HepG2 (cell line): ENCODE data around the gene ZNRF3. TPM values are rescaled to one million over a fixed set of nuclear protein-coding genes. Genes with fewer than 3 reads are reported as not detected.
A peak's percentile ranks its signal among the peaks of the same experiment; 100 is the strongest.

Experiments used
- AFF4 ChIP-seq: sonication (generic); formaldehyde crosslinking; IDR thresholded peaks from 2 replicates; pipeline ENCODE4 v1.4.0; 2020; ENCODE audit warnings: missing genetic modification reagents
- ARID4A ChIP-seq: sonication (generic); formaldehyde crosslinking; IDR thresholded peaks from 2 replicates; pipeline ENCODE4 v1.5.0; 2020; ENCODE audit warnings: mild to moderate bottlenecking, missing genetic modification reagents, borderline replicate concordance
- FOXK1 ChIP-seq: sonication (generic); formaldehyde crosslinking; IDR thresholded peaks from 2 replicates; pipeline ENCODE4 v1.4.0; 2020; ENCODE audit warnings: low read depth, missing genetic modification reagents, borderline replicate concordance
- NFKBIZ ChIP-seq: IDR thresholded peaks from 2 replicates; pipeline ENCODE4 v1.6.1; 2018; ENCODE audit warnings: missing genetic modification reagents, missing compliant biosample characterization
- NPAS2 ChIP-seq: sonication (generic); formaldehyde crosslinking; IDR thresholded peaks from 2 replicates; pipeline ENCODE4 v1.8.0; 2022; ENCODE audit warnings: mild to moderate bottlenecking, missing genetic modification reagents, borderline replicate concordance
- PAXIP1 ChIP-seq: sonication (generic); formaldehyde crosslinking; conservative IDR thresholded peaks from 2 replicates; pipeline ENCODE4 v1.4.0; 2020; ENCODE audit warnings: mild to moderate bottlenecking, missing genetic modification reagents, moderate library complexity
- PITX1 ChIP-seq: sonication (generic); formaldehyde crosslinking; IDR thresholded peaks from 2 replicates; pipeline ENCODE4 v1.5.1; 2020; ENCODE audit warnings: mild to moderate bottlenecking, missing genetic modification reagents
- SSRP1 ChIP-seq: IDR thresholded peaks from 2 replicates; pipeline ENCODE4 v1.6.1; 2016; ENCODE audit warnings: control low read depth
- ZBTB14 ChIP-seq: sonication (generic); formaldehyde crosslinking; IDR thresholded peaks from 2 replicates; pipeline ENCODE4 v1.4.0; 2020; ENCODE audit warnings: missing genetic modification reagents
- ZBTB20 ChIP-seq: sonication (generic); formaldehyde crosslinking; IDR thresholded peaks from 2 replicates; pipeline ENCODE4 v1.8.1; 2023; ENCODE audit warnings: missing genetic modification reagents, low read depth, mild to moderate bottlenecking, borderline replicate concordance
- ZNF253 ChIP-seq: sonication (generic); formaldehyde crosslinking; IDR thresholded peaks from 2 replicates; pipeline ENCODE4 v1.8.0; 2022; ENCODE audit warnings: mild to moderate bottlenecking, missing genetic modification reagents, borderline replicate concordance
- ZNF710 ChIP-seq: sonication (generic); formaldehyde crosslinking; IDR thresholded peaks from 2 replicates; pipeline ENCODE4 v1.5.0; 2020; ENCODE audit warnings: mild to moderate bottlenecking, missing genetic modification reagents, borderline replicate concordance
- ZSCAN9 ChIP-seq: IDR thresholded peaks from 2 replicates; pipeline ENCODE4 v1.6.1; 2016; ENCODE audit warnings: borderline replicate concordance
- polyA plus RNA-seq, 8 experiments: library from polyadenylated mRNA; depleted of rRNA in 3 of 8; stranded (reverse) in 7 of 8; unstranded in 1 of 8; fragments of >200 nt; fragmentation: Illumina TruSeq in 4 of 8; extraction: Trizol in 4 of 8; gene quantifications; 2 replicates each; pipeline versions ENCODE4 v1.2.1 to v1.2.3, GENCODE V29; 2011 to 2016; ENCODE audit warnings: low read depth in 4 of 8, missing spikeins in 1 of 8, mixed read lengths in 1 of 8; ENCODE audit not compliant: insufficient read depth in 1 of 8
- total RNA-seq, 5 experiments: library from RNA; depleted of rRNA; stranded (reverse); fragments of >200 nt; fragmentation: Illumina TruSeq; extraction: Trizol; gene quantifications; 2 replicates each; pipeline ENCODE4 v1.2.3, GENCODE V29; 2016; ENCODE audit warnings: low read depth in 1 of 5

The ZNRF3 gene
- total and polyA plus RNA-seq, 2 of the 13 experiments (the other 11 are each of a cell fraction or from before 2014, with no cell fraction given): 20.3 to 36.7 TPM

GRCh38 chr22:29073618-29074275, 190.4 kb downstream of the ZNRF3 start (continued):
- TF ChIP-seq PAXIP1 (CRISPR knock-in tag) (peak; percentile 13; the same call in 1 of the 2 replicates), PITX1 (CRISPR knock-in tag) (no peak; the same call in 1 of the 2 replicates), ZBTB14 (CRISPR knock-in tag) (no peak), FOXK1 (CRISPR knock-in tag) (no peak), ZNF253 (CRISPR knock-in tag) (no peak), ZNF710 (CRISPR knock-in tag) (no peak), SSRP1 (CRISPR knock-in tag) (no peak), NPAS2 (CRISPR knock-in tag) (no peak), ARID4A (no peak; the same call in 1 of the 2 replicates), NFKBIZ (0 out of 2 replicates have a peak, but pooled peaks have one; percentile 36), ZSCAN9 (CRISPR knock-in tag) (no peak), ZBTB20 (CRISPR knock-in tag) (no peak), AFF4 (CRISPR knock-in tag) (no peak)
